PC-3 (cell line): ENCODE data around the gene DLST. TPM values are rescaled to one million over a fixed set of nuclear protein-coding genes. Genes with fewer than 3 reads are reported as not detected.

Source experiments
- ATAC-seq: fragments of 200-7000 bp; cut with Tn5 transposase; 2 replicates; pipeline ENCODE4 v1.9.1; 2020; ENCODE audit warnings: mild to moderate bottlenecking, moderate library complexity
- BruUV-seq: library from RNA; stranded (reverse); fragments of 400-500 nt; replicated peaks from 2 replicates; lab custom pipeline; 2021; lab: Mats Ljungman, UMichigan
- CTCF ChIA-PET: fragments of 300-600 bp; sonication (Branson Sonifier 250); formaldehyde crosslinking; loops from one replicate; lab custom pipeline; 2022; ENCODE audit warnings: antibody characterized with exemption; lab: Charles Lee
- POLR2A ChIA-PET: fragments of 300-600 bp; sonication (Branson Sonifier 250); formaldehyde crosslinking; loops from one replicate; lab custom pipeline; 2022; ENCODE audit warnings: antibody characterized with exemption; ENCODE audit not compliant: unreplicated experiment; lab: Charles Lee
- DNase-seq: peaks from one replicate; pipeline ENCODE4 v3.0.0-alpha.2; 2015
- H2AFZ ChIP-seq: fragments of 300-600 bp; sonication (generic); 2 replicates; pipeline ENCODE4 v1.6.0; 2016; ENCODE audit warnings: antibody characterized with exemption, low read length
- H3F3A ChIP-seq: fragments of 300-600 bp; sonication (generic); one replicate; pipeline ENCODE4 v1.6.0; 2017; ENCODE audit warnings: antibody characterized with exemption, low read length, control low read depth, mild to moderate bottlenecking; ENCODE audit not compliant: unreplicated experiment
- H3K27ac ChIP-seq: fragments of 300-600 bp; sonication (generic); 2 replicates; pipeline ENCODE4 v1.5.1; 2016; ENCODE audit warnings: mild to moderate bottlenecking, low read length
- H3K27me3 ChIP-seq: fragments of 300-600 bp; sonication (generic); 2 replicates; pipeline ENCODE4 v1.6.1; 2016; ENCODE audit warnings: low read length, mixed read lengths
- H3K36me3 ChIP-seq: fragments of 300-600 bp; sonication (generic); 2 replicates; pipeline ENCODE4 v1.6.1; 2016; ENCODE audit warnings: low read depth, mixed run types, low read length, mixed read lengths
- H3K4me1 ChIP-seq: fragments of 300-600 bp; sonication (generic); 2 replicates; pipeline ENCODE4 v1.5.1; 2016; ENCODE audit warnings: low read length; ENCODE audit not compliant: insufficient read depth
- H3K4me2 ChIP-seq: fragments of 300-600 bp; sonication (generic); 2 replicates; pipeline ENCODE4 v1.6.0; 2016; ENCODE audit warnings: low read length
- H3K4me3 ChIP-seq: fragments of 300-600 bp; sonication (generic); 2 replicates; pipeline ENCODE4 v1.5.1; 2016; ENCODE audit warnings: mild to moderate bottlenecking, low read length, mixed read lengths
- H3K79me2 ChIP-seq: fragments of 300-600 bp; sonication (generic); 2 replicates; pipeline ENCODE4 v1.6.1; 2017; ENCODE audit warnings: low read length, mixed read lengths
- H3K9ac ChIP-seq: fragments of 300-600 bp; sonication (generic); 2 replicates; pipeline ENCODE4 v1.6.0; 2016; ENCODE audit warnings: mild to moderate bottlenecking, low read length
- H3K9me2 ChIP-seq: fragments of 300-600 bp; sonication (generic); replicated peaks from 2 replicates; pipeline ENCODE4 v1.6.1; 2016; ENCODE audit warnings: mixed run types, low read length, mixed read lengths
- H3K9me3 ChIP-seq: fragments of 300-600 bp; sonication (generic); 2 replicates; pipeline ENCODE4 v1.6.1; 2016; ENCODE audit warnings: low read length, mixed read lengths
- H4K20me1 ChIP-seq: fragments of 300-600 bp; sonication (generic); 2 replicates; pipeline ENCODE4 v1.6.1; 2016; ENCODE audit warnings: low read length, mixed read lengths
- EZH2 ChIP-seq: fragments of 300-600 bp; sonication (generic); IDR thresholded peaks from one replicate; pipeline ENCODE4 v1.6.1; 2017; ENCODE audit warnings: antibody characterized with exemption, mild to moderate bottlenecking, low read length; ENCODE audit not compliant: unreplicated experiment
- EZH2phosphoT487 ChIP-seq: fragments of 300-600 bp; sonication (generic); IDR thresholded peaks from 2 replicates; pipeline ENCODE4 v1.6.1; 2018; ENCODE audit warnings: mild to moderate bottlenecking, antibody characterized with exemption, low read length, borderline replicate concordance
- intact Hi-C: fragments of 100-400 bp; cut with micrococcal nuclease; formaldehyde crosslinking; loops from 2 replicates; pipeline ENCODE4 v1.9.0; 2023
- total RNA-seq: library from RNA; depleted of rRNA; stranded (reverse); fragments of >200 nt; gene quantifications from 2 replicates; pipeline ENCODE4 v1.2.3, GENCODE V29; 2014
- TF ChIP-seq, protein P1 (sequence below): fragments of 300-600 bp; sonication (generic); conservative IDR thresholded peaks from 2 replicates; pipeline ENCODE4 v1.5.1; 2017; ENCODE audit warnings: antibody characterized with exemption, low read depth, mild to moderate bottlenecking, low read length

The DLST gene
- total RNA-seq, 1 experiment from 2014 or later, result 56.9 TPM

- DNase-seq, result peak; percentile 85
- Histone ChIP-seq H4K20me1 (no peaks in the 10 kb centered on the region), H3K36me3 (no peaks in the 10 kb centered on the region), H2AFZ (peak overlapping the region; percentile 18), H3K27ac (peak overlapping the region; percentile 71), H3K9ac (no peak overlapping the region), H3K4me3 (peak overlapping the region; percentile 6; the same call in 1 of the 2 replicates), H3K79me2 (no peaks in the 10 kb centered on the region), H3K4me2 (peak overlapping the region; percentile 65), H3K27me3 (no peaks in the 10 kb centered on the region), H3K4me1 (peaks cover 15% of the 10 kb centered on the region), H3K9me2 (no peaks in the 10 kb centered on the region), H3F3A (no peaks in the 10 kb centered on the region), H3K9me3 (no peaks in the 10 kb centered on the region)
- BruUV-seq, result no TSS peak
- ChIA-PET POLR2A (interaction anchor here (0.6 kb wide), 2 partner anchors 24 to 455 kb away, joined by 3 to 5 read pairs; no protein-coding TSS in a partner anchor), CTCF (interaction anchor here (0.5 to 1.2 kb wide), 7 partner anchors 23 to 123 kb away, joined by 3 to 7 read pairs (median 3); partner anchors contain the start of genes RPS6KL1 and ZC2HC1C)
- intact Hi-C loops, result loop anchor here (2.0 to 10.0 kb wide), 3 partner anchors 43 to 139 kb away; partner anchors contain the start of gene EIF2B2
- peak; percentile 87 for ATAC-seq
- TF ChIP-seq EZH2phosphoT487, result no peak
- TF ChIP-seq, protein P1, sequence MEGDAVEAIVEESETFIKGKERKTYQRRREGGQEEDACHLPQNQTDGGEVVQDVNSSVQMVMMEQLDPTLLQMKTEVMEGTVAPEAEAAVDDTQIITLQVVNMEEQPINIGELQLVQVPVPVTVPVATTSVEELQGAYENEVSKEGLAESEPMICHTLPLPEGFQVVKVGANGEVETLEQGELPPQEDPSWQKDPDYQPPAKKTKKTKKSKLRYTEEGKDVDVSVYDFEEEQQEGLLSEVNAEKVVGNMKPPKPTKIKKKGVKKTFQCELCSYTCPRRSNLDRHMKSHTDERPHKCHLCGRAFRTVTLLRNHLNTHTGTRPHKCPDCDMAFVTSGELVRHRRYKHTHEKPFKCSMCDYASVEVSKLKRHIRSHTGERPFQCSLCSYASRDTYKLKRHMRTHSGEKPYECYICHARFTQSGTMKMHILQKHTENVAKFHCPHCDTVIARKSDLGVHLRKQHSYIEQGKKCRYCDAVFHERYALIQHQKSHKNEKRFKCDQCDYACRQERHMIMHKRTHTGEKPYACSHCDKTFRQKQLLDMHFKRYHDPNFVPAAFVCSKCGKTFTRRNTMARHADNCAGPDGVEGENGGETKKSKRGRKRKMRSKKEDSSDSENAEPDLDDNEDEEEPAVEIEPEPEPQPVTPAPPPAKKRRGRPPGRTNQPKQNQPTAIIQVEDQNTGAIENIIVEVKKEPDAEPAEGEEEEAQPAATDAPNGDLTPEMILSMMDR, result peak; percentile 95
Observed at GRCh38 chr14:74945852-74946658, 64.3 kb downstream of the DLST start.

DNA sequence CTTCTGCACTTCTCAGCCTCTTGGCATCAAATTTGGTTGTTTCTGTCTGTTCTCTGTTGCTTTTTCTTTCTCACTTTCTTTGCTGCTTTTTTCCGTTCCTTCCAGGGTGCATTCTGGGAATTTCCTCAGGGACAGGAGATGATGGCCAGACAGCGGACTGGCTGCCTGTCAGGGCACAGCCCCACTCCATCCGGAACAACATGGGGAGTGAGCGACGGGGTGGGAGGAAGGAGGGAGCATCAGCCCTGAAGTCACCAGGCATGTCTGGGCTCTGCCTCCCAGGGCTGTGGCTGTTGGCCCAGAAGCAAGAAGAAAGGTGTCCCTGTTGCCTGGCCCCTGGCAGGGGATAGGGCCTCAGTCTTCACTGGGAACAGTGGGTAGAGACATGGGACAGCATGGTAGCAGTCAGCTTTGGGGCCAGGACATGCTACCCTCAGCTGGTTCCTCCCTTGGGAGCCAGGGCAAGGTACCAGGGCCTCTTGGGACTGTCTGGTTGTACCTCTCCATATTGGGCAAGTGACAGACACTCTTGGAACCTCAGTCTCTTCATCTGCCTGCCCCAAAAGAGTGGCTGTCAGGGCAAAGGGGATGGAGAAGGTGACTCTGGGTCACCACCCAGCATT lies 65.1 kb downstream of the DLST start:
- no peak for DNase-seq
- ATAC-seq, result no peak
- Histone ChIP-seq H3K4me2 (peak overlapping the region; percentile 65), H3K27me3 (no peaks in the 10 kb centered on the region), H3K36me3 (no peaks in the 10 kb centered on the region), H2AFZ (peak overlapping the region; percentile 18), H3K4me1 (peaks cover 15% of the 10 kb centered on the region), H3K79me2 (no peaks in the 10 kb centered on the region), H3K9me2 (no peaks in the 10 kb centered on the region), H3K9ac (no peak overlapping the region), H3K9me3 (no peaks in the 10 kb centered on the region), H3F3A (no peaks in the 10 kb centered on the region), H3K4me3 (peak overlapping the region; percentile 6; the same call in 1 of the 2 replicates), H3K27ac (no peak overlapping the region), H4K20me1 (no peaks in the 10 kb centered on the region)
- ChIA-PET POLR2A (interaction anchor here (0.6 kb wide), 1 partner anchor 53 kb away, joined by 4 read pairs; no protein-coding TSS in a partner anchor), CTCF (no interaction called here)
- TF ChIP-seq, protein P1, result no peak
- TF ChIP-seq EZH2 (no peak), EZH2phosphoT487 (no peak)
- intact Hi-C loops, result loop anchor here (2.0 to 10.0 kb wide), 2 partner anchors 56 to 138 kb away; partner anchors contain the start of gene EIF2B2
- BruUV-seq, result no TSS peak
